ENCODE measurements around the gene IPO5. TPM values are rescaled to one million over a fixed set of nuclear protein-coding genes. Genes with fewer than 3 reads are reported as not detected.

IPO5 gene
- total and polyA plus RNA-seq, 2 of the 8 experiments (the other 6 are each of a cell fraction or from before 2014, with no cell fraction given), result 143 to 410 TPM

DNA sequence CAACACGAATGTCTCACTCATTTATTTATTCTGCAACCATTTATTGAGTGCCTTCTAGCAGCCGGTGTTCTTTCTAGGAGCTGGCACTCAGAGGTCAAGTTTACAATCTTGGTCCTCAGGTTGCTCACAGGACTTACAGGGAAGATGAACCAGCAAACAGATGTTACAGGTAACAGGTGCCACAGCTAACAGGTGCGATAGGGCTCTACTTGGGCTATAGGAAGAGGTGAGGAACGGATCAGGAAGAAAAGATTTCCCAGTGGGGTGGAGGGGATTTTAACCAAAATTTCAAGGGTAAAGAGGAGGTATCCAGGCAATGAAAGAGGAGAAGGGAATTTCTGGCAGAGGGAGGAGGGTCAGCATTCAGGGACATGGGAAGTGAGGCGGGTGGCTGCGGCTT, 102.1 kb downstream of the IPO5 start:
- Histone ChIP-seq H3K27me3 (replicated peaks in 1 of 4; ENCODE audit: control insufficient read depth in 3 of 4, extremely low read depth in 1 of 4, insufficient read depth in 3 of 4, low read length in 3 of 4) (0 out of 7 replicates have a peak, but pooled peaks cover 0 to 3% (median 0%) of the 10 kb centered on the region in 4 experiments), H3K4me3 (ENCODE audit: extremely low read depth in 1 of 4, insufficient read depth in 2 of 4, low read depth in 3 of 4, low read length in 4 of 4) (no peak overlapping the region), H4K20me1 (replicated peaks in 1 of 2; ENCODE audit: control insufficient read depth in 1 of 2, insufficient read depth in 2 of 2, low read length in 2 of 2) (peaks cover 0 to 4% of the 10 kb centered on the region in 2 experiments), H3K23ac (ENCODE audit: insufficient read length) (no peak overlapping the region), H3K4me1 (replicated peaks in 1 of 4; ENCODE audit: control insufficient read depth in 3 of 4, insufficient read depth in 4 of 4, low read length in 3 of 4) (peaks cover 0 to 5% (median 1%) of the 10 kb centered on the region in 4 experiments; a peak in 1 of 7 replicates), H2BK120ac (replicated peaks; ENCODE audit: low read depth, low read length) (no peak overlapping the region), H3K23me2 (ENCODE audit: low read depth, low read length) (peaks cover 4% of the 10 kb centered on the region; the same call in 1 of the 2 replicates), H3K9me3 (ENCODE audit: insufficient read depth in 2 of 2, low read depth in 1 of 2, low read length in 1 of 2) (0 out of 4 replicates have a peak, but pooled peaks cover 0 to 3% of the 10 kb centered on the region in 2 experiments), H3K79me2 (ENCODE audit: control insufficient read depth in 1 of 2, insufficient read depth in 2 of 2, low read length in 2 of 2) (no peaks in the 10 kb centered on the region), H2BK15ac (ENCODE audit: low read length) (no peak overlapping the region), H4K8ac (ENCODE audit: extremely low read depth, insufficient read depth, low read length) (no peak overlapping the region), H3K4ac (replicated peaks; ENCODE audit: insufficient read length, low read depth, low read length) (no peak overlapping the region), H3K14ac (ENCODE audit: insufficient read length) (no peak overlapping the region), H4K91ac (replicated peaks; ENCODE audit: insufficient read length, low read length) (no peak overlapping the region), H3K9ac (replicated peaks in 1 of 4; ENCODE audit: extremely low read depth in 1 of 4, low read depth in 3 of 4, low read length in 3 of 4) (no peak overlapping the region), H3K27ac (ENCODE audit: low read depth, low read length) (no peak overlapping the region), H2AFZ (ENCODE audit: low read length) (no peak overlapping the region), H3K18ac (ENCODE audit: extremely low read depth, low read length) (no peak overlapping the region), H3K4me2 (ENCODE audit: insufficient read depth in 1 of 2, low read depth in 2 of 2, low read length in 2 of 2) (no peak overlapping the region), H3K36me3 (ENCODE audit: control insufficient read depth in 2 of 4, insufficient read depth in 4 of 4, low read length in 3 of 4) (no peaks in the 10 kb centered on the region), H2BK20ac (ENCODE audit: low read length) (no peak overlapping the region), H2BK12ac (ENCODE audit: low read depth, low read length) (no peak overlapping the region), H2BK5ac (ENCODE audit: low read depth, low read length) (no peak overlapping the region), H2AK5ac (ENCODE audit: low read depth, low read length) (no peak overlapping the region), H3K79me1 (ENCODE audit: low read depth, low read length) (no peaks in the 10 kb centered on the region), H4K5ac (ENCODE audit: insufficient read length, low read depth, low read length) (no peak overlapping the region), H3K56ac (replicated peaks; ENCODE audit: insufficient read length, low read depth, low read length) (no peak overlapping the region)
- ChIA-PET POLR2A (ENCODE audit: partially characterized antibody) (interaction anchor here (1.5 kb wide), 1 partner anchor 9 kb away, joined by 3 read pairs; no protein-coding TSS in a partner anchor), CTCF (ENCODE audit: partially characterized antibody) (interaction anchor here (1.1 kb wide), 1 partner anchor 49 kb away, joined by 4 read pairs; no protein-coding TSS in a partner anchor)
- TF ChIP-seq SIX5 (IDR thresholded peaks at IDR 0.05; ENCODE audit: low read depth, low read length) (no peak), TEAD4 (IDR thresholded peaks at IDR 0.05; ENCODE audit: low read depth, low read length) (no peak), POLR2AphosphoS5 (IDR thresholded peaks at IDR 0.05; ENCODE audit: low read depth, low read length) (no peak), FOSL1 (IDR thresholded peaks at IDR 0.05; ENCODE audit: insufficient read depth, low read depth, low read length) (no peak), SIRT6 (IDR thresholded peaks at IDR 0.05; ENCODE audit: low read length) (no peak)
- FAIRE-seq (no peak), DNase-seq (ENCODE audit: low read depth in 1 of 2, low spot score in 2 of 2) (no peak)
- WGBS, 2 experiments (ENCODE audit: extremely low coverage in 1 of 2, insufficient coverage in 1 of 2, insufficient read length in 1 of 2, insufficient replicate concordance in 2 of 2, low coverage in 1 of 2, low lambda C conversion rate in 2 of 2, missing lambda C conversion rate in 1 of 2), result 83% methylated on average over 6 of the region's 6 CpGs; no CpG with 5 or more reads in 1 of the 2 experiments
